NCI-H774 (cell line): ENCODE measurements around the gene PPP1R9B.

ENCODE experiments used
- DNase-seq: peaks from one replicate; lab custom pipeline; 2025; lab: John Stamatoyannopoulos, UW

PPP1R9B gene

DNA sequence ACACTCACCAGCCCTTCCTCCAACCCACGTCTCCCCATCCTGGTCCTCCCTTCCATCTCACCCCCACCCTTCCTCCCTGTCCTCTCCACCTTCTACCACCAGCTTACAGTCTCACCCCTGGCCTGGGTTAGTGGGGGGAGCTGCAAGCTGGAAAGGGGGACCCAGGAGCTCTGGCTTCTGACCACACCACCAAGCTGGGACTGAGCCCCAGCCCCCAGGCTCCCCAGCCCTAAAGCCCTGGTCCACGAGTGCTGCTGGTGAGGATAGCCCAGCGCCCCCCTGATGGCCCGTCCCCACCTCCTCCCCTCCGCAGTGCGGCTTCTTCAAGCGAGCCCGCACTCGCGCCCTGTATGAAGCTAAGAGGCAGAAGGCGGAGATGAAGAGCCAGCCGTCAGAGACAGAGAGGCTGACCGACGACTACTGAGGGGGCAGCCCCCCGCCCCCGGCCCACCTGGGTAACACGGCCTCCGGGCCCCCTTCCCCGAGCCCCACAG lies 62.5 kb downstream of the PPP1R9B start:
- no peak for DNase-seq

- peak; percentile 79 for DNase-seq
Measured at GRCh38 chr17:50087246-50087911, 63.1 kb downstream of the PPP1R9B start.
